ENCODE data around the gene CSMD2.

Gene CSMD2

GRCh38 chr1:34137411-34137810, 27.6 kb downstream of the CSMD2 start:
- no peak for DNase-seq (ENCODE audit: extremely low read depth, low read depth)
- no peak for TF ChIP-seq CTCF (IDR thresholded peaks at IDR 0.05; ENCODE audit: low read depth, low read length)

- no peak for TF ChIP-seq CTCF (IDR thresholded peaks at IDR 0.05; ENCODE audit: low read depth, low read length)
- no peak for DNase-seq (ENCODE audit: extremely low read depth, low read depth)
Observed at GRCh38 chr1:34132161-34132420, 32.9 kb downstream of the CSMD2 start.

- no peak for TF ChIP-seq CTCF (IDR thresholded peaks at IDR 0.05; ENCODE audit: low read depth, low read length)
- no peak for DNase-seq (ENCODE audit: extremely low read depth, low read depth)
Observed at GRCh38 chr1:34131396-34132160, 33.5 kb downstream of the CSMD2 start.

- no peak for TF ChIP-seq CTCF (IDR thresholded peaks at IDR 0.05; ENCODE audit: low read depth, low read length)
- no peak for DNase-seq (ENCODE audit: extremely low read depth, low read depth)
Observed at GRCh38 chr1:34130306-34130705, 34.7 kb downstream of the CSMD2 start.

- DNase-seq (ENCODE audit: extremely low read depth, low read depth): no peak
Observed at GRCh38 chr1:34129630-34130029, 35.4 kb downstream of the CSMD2 start.

GRCh38 chr1:34128186-34128889, 36.7 kb downstream of the CSMD2 start:
- DNase-seq (ENCODE audit: extremely low read depth, low read depth): no peak
- no peak for TF ChIP-seq CTCF (IDR thresholded peaks at IDR 0.05; ENCODE audit: low read depth, low read length)

More at GRCh38 chr1:34129630-34130029, 35.4 kb downstream of the CSMD2 start:
- TF ChIP-seq CTCF (IDR thresholded peaks at IDR 0.05; ENCODE audit: low read depth, low read length): no peak

Measured in AG09319 (cell line).